NCI-H2107 (cell line): ENCODE results near the gene IGF1R.

Source experiments
- DNase-seq: peaks from one replicate; lab custom pipeline; 2025; lab: John Stamatoyannopoulos, UW

IGF1R gene

DNA sequence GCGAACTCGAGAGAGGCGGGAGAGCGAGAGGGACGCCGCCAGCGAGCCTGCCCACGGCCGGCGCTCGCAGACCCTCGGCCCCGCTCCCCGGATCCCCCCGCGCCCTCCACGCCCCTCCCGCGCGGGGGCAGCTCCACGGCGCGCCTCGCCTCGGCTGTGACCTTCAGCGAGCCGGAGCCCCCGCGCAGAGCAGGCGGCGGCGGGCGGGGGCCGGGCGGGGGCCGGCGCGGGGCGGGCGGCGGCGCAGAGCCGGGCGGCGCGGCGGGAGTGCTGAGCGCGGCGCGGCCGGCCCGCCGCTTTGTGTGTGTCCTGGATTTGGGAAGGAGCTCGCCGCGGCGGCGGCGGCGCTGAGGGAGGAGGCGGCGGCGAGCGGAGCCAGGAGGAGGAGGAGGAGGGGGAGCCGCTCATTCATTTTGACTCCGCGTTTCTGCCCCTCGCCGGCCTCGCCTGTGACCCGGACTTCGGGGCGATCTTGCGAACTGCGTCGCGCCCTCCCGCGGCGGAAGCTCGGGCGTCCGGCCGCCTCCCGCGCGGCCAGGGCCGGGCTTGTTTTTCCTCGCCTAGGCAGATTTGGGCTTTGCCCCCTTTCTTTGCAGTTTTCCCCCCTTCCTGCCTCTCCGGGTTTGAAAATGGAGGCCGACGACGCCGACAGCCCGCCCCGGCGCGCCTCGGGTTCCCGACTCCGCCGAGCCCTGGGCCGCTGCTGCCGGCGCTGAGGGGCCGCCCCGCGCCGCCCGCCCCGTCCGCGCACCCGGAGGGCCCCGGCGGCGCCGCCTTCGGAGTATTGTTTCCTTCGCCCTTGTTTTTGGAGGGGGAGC lies 524 bp downstream of the IGF1R start:
- DNase-seq: no peak

GRCh38 chr15:98649472-98650416 lies 1.4 kb downstream of the IGF1R start:
- DNase-seq: no peak

GRCh38 chr15:98650417-98651035 lies 2.2 kb downstream of the IGF1R start:
- DNase-seq: no peak

- DNase-seq: no peak
Observed at GRCh38 chr15:98651036-98651481, 2.7 kb downstream of the IGF1R start.

DNA sequence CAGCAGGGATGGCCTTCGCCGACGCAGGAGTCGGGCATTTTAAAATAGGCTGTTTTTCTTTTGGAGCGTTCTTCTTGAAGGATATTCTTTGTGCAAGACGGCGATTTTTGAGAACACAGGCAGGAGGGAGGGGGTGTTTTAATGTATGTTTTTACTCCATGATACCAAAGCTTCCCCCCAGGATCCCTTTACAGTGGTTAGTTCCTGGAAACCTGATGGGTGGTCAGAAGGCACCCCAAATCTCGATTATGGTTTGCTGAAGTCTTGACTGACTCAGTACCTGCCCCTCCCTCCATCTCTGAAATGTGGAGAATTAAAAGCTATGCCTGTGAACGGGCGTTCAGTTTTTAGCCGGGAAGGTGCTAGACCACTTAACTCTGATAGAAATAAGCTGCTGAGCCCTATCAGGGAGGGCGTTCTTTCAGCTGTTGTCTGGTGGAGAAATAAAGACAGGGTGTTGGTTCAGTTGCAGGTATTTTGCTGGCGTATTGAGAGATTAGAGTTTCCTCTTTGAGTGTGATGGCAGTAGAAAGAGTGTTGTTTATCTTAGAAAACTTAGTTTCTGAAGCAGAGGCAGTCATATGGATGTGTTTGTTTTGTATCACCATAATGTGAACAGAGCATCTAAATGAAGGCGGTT lies 3.4 kb downstream of the IGF1R start:
- no peak for DNase-seq

DNA sequence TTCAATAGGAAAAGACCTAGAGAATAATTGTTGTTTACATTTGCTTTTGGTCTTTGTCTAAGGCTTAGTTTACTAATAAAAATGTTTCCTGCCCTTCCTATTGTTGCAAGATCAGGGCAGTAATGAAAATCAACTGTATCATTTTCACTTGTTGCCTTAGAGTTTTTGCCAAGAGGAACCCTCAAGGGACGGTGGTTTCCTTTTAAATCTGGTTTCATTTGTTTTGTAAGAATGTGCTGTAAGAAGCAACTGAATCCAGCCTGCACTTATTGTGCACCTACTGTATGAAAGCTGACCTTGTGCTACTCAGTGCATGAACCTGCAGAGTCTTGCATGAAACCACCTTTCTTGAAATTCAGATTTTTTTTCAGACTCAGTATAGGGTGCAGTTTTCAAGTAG lies 5.3 kb downstream of the IGF1R start:
- DNase-seq: no peak

- DNase-seq: no peak
Observed at GRCh38 chr15:98654790-98655360, 6.5 kb downstream of the IGF1R start.

GRCh38 chr15:98655732-98656131 lies 7.4 kb downstream of the IGF1R start:
- no peak for DNase-seq

- DNase-seq: no peak
Observed at GRCh38 chr15:98657721-98658120, 9.4 kb downstream of the IGF1R start.

DNA sequence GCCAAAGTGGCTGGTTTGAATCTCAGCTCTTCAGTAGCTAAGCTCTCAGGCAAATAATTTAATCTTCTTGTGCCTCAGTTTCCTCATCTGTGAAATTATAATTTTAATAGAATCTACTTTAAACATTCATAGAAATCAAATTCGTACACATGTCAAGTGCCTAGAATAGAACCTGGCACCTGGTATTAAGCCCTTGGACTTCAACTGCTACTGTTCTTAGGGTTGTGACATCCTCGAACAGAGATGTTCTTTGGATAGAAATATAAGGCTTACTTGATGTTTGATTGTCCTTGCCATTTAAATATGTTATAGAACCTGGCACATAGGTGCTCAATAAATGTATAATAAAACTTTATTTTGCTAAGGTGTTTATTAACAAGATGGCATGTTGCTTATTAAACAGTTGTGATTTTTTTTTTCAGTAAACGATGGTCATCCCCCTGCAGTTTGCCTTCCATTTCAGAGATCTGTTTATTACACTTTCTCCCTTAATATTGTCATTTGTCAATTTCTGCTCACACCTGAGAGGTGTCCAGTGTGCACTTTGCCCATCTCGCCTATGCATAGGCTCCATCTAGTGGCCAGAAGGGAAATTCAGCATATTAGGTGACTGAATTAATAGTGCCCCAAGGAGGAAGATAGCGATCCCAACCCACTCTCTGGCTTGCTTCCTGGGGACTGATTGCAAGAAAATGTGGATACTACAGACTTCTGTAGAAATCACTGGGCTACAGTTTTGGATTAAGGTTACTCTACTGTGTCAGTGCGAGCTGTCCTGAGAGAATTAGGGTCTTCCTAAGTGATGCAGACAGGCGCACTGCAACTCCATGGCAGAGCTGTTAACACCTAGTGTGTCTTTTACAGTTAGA lies 10.7 kb downstream of the IGF1R start:
- DNase-seq: no peak

DNA sequence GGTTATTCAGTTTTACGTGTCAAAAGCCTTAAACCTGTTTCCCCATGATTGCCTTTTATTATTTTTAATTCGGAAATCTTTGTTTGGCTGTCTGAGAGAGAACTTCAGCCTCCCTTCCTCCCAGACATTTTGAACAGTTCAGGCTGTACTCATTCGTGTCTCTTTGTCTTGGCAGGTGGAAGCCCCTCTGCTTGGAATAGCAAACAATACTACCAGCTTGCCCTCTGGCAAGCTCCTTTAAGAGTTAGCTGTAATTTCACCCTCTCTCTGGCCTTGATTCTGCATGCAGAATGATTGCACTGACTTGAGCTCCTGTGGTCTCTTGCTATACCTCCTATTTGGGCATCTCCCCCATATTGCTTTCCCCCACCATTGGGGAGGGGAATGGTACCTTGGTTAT lies 11.7 kb downstream of the IGF1R start:
- no peak for DNase-seq

DNA sequence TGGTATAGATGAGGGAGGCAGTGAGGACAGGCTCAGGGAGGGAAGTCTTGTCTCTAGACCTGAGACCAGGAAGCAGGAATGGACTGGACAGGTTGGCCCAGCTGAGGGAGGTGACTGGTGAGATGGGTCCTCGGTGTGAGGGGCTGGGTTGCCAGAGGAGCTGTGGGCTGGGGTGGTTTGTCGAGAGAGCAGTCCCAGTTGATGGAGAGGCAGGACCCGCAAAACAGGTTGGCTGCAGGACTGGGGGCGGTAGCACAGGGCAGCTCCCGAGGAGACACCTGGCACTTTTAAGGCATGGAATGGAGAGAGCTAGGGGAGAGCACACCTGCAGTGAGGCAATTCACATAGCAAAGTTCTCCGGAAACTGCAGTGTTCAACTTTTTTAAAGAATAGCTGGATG lies 14.7 kb downstream of the IGF1R start:
- no peak for DNase-seq

DNA sequence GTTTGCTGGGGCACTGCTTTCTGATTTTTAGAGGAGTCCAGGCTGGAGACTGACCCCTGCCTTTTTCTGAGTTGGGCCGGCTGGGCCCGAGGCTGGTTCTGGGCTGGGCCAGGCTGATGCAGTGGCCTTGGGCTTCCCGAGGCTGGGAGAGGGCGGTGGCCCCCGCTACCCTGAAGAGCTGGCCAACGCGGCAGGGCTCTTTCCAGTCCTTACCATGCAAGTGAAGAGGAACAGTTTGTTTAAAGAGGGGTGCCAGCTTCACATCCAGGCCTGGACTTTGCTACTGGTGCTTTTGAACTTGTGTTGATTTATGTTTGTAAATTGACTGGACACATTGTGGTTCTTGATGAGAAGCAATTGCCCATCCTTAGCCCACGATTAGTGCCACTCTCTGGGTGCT lies 15.3 kb downstream of the IGF1R start:
- DNase-seq: no peak

DNA sequence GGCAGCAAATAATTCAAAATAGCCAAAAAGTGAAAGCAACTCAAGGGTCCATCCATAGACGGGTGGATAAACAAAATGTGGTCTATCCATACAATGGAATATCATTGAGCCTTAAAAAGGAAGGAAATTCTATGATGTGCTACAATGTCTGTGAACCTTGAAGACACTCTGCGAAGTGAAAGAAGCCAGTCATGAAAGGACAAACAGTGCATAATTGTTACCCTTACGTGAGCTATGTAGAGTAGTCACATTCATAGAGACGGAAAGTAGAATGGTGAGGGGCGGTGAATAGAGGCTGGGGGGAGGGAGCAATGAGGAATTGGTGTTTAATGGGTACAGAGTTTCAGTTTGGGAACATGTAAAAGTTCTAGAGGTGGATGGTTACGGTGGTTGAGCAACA lies 18.1 kb downstream of the IGF1R start:
- no peak for DNase-seq

DNA sequence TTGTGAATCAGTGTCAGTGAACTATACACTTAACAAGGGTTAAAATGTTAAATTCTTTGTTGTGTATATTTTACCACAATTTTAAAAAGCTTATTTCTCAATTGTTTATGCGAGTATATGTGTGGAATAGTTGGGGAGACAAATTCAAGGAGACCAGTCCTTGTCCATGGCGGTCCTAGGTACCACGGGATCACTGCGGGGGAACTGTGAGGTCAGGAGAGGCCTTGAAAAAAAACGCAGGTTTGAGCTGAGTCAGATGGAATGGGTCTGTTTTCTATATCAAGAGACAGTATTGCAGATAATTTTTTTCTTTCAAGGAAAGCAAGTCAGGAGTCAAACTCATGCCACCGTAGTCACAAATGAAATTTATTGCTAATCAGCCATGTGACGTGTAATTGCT lies 18.5 kb downstream of the IGF1R start:
- DNase-seq: no peak

DNA sequence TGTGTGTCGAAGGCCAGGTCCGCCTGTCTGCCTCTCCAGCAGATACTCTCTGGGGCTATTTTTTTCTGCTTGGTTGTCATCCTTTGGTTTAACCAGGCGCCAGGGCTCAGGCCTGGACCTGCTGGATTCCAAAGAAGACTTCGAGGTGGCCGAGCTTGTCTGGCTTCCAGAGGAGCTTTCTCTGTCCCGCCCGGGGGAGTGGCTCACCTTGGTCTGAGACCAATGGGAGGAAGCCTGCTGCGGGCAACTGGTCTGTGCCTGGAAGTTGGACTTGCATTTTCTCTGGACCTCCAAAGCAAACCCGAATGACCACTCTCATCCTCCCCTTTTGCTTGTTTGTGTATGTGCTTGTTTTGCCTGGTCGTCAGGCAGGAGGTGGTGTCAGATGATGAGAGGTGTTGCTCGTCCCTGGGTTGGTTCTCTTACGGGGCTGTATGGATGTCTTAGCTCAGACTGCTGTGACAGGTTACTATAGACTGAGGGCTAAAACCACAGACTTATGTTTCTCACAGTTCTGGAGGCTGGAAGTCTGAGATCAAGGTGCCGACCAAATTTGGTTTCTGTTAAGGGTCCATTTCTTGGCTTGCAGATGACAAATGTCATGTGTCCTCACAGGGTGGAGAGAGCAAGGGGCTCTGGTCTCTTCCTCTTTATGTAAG lies 19.3 kb downstream of the IGF1R start:
- no peak for DNase-seq

DNA sequence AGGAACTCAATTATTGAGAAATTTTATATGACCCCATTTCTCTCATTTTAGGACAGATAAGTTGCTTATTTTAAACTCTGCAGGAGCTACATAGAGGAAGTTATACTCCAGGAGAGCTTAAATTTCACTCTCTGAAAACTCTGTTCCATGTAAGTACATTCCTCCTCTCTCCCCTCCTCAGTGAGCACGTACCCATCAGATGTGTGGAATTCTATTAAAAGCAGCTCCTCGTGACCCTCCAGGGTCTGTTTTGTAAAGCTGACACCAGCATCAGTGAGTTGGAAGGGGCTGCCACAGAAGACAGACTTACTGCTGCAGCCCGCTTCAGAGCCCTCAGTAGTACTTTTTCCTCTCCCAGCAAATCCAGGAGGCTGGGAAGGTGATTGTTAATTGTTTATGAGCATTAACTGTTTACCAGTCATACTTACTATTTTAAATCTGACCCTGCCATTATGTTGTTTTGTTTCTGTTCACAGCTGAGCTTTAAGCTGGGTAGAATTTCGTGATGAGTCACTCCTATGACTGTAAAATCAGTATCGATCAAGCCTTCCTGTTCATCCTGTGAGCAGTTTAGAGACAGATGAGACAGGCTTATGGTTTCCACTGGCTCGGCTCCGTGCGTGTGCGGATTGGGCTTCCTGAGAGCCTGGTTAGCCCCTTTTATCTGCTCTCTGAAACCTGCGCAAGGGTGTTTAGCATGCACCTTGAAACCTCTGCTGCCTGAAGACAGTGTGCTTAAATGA lies 20.4 kb downstream of the IGF1R start:
- no peak for DNase-seq

- DNase-seq: no peak
Observed at GRCh38 chr15:98669638-98670037, 21.3 kb downstream of the IGF1R start.
